GM18511 (cell line): ENCODE measurements around the gene MCM3.
A peak's percentile ranks its signal among the peaks of the same experiment; 100 is the strongest.

Source experiments
- ATAC-seq: cut with Tn5 transposase; IDR thresholded peaks from one replicate; pipeline ENCODE4 v1.9.1; 2021; ENCODE audit warnings: mild to moderate bottlenecking, moderate library complexity; ENCODE audit not compliant: unreplicated experiment

Gene MCM3

GRCh38 chr6:52304983-52305390 lies 20.4 kb upstream of the MCM3 start:
- peak; percentile 59 for ATAC-seq

- ATAC-seq, result no peak
Observed at GRCh38 chr6:52303178-52303577, 18.6 kb upstream of the MCM3 start.

DNA sequence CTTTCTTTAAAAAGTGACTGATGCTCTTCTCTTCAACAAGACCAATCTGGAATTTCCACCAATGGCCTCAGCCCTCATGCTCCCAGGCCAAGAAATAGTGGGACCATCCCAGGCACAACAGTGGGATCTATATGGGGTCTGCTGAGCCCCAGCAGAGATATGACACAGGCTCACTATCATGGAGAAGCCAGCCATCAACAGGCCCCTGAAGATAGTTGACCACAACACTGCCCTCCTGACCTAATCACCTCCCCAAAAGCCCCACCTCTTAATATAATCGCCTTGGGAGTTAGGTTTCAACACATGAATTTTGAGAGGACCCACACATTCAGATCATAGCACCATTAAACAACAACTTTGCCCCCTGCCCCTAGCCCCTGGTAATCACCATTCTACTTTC lies 16.8 kb upstream of the MCM3 start:
- no peak for ATAC-seq

DNA sequence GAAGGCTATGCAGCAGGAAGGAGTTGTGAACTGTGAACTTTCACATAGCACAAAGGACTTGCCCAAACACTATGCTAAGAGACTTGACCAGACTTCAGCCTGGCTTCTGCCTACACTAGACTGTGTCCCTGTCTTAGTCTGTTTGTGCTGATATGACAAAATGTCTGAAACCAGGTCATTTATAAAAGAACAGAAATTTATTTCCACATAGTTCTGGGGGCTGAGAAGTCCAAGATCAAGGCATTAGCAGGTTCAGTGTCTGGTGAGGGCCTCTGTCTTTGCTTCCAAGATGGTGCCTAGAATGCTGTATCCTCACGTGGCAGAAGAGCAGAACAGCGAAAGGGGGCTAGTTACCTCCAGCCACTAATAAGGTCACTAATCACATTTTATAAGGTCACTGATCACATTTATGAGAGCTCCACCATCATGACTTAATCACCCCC lies 16.0 kb upstream of the MCM3 start:
- no peak for ATAC-seq

GRCh38 chr6:52299653-52300052 lies 15.1 kb upstream of the MCM3 start:
- no peak for ATAC-seq

GRCh38 chr6:52297433-52297832 lies 12.9 kb upstream of the MCM3 start:
- ATAC-seq, result peak; percentile 49

DNA sequence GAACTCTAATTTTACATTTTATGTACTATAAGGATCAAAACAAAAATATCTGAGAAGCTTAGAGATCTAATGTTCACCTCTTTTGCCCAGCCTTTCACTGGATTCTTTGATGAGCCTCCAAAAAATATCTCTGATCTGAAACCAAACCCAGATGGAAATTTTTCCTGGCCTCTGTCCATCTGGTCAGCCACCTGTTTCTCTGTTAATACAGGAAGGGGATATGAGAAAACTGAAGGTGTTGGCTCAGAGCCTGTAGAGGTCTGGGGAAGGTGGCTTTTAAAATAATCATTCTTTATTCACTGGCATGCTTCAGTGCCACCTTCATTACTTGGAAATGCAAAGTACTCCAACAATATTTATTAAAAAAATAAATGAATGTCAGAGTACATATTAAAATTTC lies 8.5 kb upstream of the MCM3 start:
- ATAC-seq, result no peak

DNA sequence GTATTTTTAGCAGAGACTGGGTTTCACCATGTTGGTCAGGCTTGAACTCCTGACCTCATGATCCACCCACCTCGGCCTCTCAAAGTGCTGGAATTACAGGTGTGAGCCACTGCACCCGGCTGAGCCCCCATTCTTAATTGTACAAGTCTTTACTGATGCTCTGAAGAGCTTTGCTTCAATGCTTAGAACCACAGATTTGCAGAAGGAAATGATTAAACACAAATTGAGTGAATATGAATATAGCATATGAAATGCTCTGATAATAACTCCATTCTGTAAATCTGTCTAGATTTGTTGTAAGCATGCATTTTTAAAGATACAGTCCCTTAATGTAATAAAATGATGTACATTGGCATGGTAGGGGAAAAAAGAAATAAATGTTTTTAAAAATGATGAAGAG lies 4.3 kb upstream of the MCM3 start:
- ATAC-seq, result no peak

GRCh38 chr6:52288216-52288615 lies 3.7 kb upstream of the MCM3 start:
- no peak for ATAC-seq

- ATAC-seq, result no peak
Observed at GRCh38 chr6:52286798-52287432, 2.4 kb upstream of the MCM3 start.

- no peak for ATAC-seq
Observed at GRCh38 chr6:52285177-52286068, 881 bp upstream of the MCM3 start.

DNA sequence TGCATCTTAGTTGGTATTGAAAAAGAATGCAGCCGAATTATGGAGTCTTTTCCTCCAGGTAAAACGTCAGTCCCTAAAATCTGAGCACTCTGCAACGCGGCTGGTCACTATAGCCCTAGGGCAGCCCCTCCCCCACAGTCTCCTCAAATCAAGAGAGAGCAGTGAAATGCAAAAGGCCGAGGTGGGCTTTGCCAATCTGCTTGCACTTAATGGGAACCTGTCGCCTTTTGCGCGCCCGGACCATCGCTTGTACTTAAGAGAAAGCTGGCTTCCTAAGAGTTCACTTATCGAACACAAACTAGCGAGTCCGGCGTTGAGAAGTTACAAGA lies 447 bp downstream of the MCM3 start:
- ATAC-seq, result peak; percentile 9

DNA sequence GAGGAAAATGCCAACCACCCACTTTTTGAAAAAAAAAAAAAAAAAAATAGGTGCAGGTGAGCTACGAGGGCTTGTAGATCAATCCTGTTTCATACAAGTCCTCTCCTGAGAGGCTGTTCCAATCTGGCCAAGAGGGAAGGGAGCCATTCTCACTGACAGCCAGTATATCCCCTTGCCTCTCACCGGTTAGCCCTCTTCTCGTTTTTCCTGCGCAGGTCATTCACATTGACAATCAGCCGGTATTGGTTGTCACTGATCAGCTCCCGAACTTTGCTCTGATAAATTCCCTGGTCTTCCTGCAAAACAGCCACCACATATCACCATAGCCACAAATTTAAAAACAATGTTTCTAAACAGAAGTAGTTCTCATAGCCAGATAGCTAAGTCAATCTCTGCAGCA lies 1.4 kb downstream of the MCM3 start:
- ATAC-seq, result no peak

DNA sequence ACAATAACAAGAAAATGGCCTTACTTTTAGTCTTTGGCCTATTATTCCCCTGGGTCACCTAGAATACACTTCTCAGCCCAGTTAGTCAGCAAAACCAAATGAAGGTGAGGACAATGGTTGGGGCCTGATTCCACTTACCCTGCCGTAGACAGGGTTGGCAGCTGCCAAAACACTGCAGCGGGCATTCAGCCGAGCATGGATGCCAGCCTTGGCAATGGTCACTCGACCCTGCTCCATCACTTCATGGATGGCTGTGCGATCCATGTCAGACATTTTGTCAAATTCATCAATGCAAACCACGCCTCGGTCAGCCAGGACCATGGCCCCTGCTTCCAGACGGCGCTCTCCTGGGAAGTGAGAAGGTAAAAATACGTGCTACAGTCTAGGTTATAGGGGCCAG lies 8.4 kb downstream of the MCM3 start:
- no peak for ATAC-seq

- no peak for ATAC-seq
Observed at GRCh38 chr6:52271852-52272460, 12.6 kb downstream of the MCM3 start.

DNA sequence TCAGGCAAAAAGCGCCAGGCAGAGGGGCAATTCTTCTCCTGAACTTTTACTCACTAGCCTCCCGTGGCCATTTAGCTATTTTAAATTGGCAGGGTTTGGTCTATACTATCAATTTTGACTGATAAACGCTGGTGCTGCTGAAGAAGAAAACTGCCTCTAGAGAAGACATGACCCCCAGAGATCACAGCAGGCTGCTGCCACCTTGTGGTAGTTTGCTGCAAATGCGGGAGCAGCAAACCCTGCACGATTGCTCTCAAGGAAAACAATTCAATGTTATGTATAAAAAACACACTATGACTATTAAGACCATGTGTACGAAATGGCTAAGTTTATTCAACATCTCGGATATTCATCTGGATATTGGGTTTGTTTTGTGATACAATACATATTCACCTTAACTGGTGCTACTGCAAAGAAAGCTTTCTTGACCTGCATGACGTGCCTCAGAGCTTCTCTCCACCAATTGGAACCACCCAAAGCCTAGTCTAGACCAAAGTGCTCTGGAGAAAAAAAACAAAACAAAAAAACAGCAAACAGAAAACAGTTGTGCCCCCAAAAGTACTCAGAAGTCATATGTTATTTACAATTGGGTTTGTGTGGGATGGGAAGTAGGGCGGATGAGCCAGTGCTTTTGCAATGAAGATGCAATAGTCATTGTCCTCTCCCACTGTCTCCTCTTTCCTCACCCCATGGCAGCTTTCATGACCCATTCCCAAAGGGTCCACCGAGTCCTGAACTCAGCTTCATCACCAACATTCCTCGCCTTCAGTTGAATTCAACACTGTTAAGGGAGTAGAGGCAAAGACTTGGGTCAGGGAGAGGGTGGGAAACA lies 20.6 kb downstream of the MCM3 start:
- peak; percentile 84 for ATAC-seq

DNA sequence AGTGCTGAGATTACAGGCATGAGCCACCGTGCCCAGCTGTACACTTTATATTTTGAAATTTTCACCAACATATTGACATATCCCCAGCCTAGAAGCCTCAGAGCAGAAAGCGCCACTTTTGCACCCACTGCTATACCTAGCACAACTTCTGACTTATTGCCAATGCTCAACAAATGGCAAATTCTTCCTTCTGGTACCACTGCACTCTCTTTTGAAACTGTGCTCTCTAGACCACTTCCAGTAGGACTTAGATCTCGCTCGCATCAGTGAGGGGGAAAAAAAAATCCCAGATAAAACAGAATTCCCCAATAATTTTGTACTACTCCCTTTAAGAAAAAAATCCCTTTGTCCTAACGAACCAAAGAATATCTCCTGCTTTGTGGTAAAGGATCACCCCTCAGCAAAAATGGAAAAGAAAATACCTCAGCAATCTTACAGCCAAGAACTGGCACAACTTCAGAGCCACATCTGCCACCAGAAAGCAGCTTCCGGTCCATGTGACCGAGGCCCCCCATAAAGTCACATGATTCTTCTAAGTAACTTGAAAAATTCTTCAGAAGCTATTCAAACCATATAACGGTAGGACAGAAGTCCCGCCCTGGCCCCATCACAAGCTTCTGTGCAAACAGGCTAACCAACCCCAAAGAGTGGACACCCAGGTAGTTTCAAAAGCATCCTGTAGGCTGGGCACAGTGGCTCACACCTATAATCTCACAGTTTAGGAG lies 21.8 kb downstream of the MCM3 start:
- ATAC-seq, result no peak

GRCh38 chr6:52261229-52261628 lies 23.3 kb downstream of the MCM3 start:
- no peak for ATAC-seq

DNA sequence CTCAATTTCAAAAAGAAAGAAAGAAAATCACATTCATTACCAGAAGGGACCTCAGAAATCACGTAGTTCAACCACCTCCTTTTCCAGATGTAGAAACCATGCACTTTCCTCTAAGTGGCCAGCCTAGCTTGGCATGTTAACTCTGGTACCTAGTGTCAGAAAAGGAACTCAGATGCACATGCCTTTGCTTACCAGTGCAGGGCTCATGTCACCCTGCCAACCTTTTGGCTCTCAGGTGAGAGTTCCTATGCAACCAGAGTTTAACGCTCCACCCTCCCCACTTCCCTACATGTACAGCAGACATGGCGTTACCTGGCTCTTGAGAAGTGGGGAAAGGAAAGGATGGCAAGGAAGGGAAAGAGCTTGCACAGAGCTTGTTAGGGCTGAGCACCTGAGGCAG lies 23.9 kb downstream of the MCM3 start:
- no peak for ATAC-seq

DNA sequence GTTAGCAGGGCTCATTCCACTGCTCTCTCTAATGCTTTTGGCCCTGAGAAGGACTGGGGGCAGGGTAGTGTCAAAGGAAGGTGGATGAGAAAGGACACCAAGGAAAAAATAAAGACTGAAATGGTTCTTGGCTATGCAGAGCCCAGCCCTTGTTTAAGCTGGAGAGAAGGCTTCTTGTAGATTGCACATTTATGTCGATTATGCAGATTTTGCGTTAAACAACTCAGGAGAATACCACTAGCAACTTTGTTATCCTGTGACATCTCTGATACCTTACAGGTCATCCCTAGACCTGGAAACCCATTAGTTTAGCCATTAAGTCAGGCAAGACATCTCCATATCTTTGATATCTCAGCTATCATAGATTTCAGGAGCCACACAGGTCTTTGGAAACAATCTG lies 29.1 kb downstream of the MCM3 start:
- no peak for ATAC-seq
